ENCODE measurements around the gene ISCU. TPM values are rescaled to one million over a fixed set of nuclear protein-coding genes. Genes with fewer than 3 reads are reported as not detected.

The ISCU gene
- total and polyA plus RNA-seq, 9 of the 15 experiments (the other 6 are each of a cell fraction or from before 2014, with no cell fraction given): 15.9 to 92.5 (median 77.3) TPM

GRCh38 chr12:108609537-108610335 lies 47.3 kb downstream of the ISCU start:
- Histone ChIP-seq H3K9ac (ENCODE audit: insufficient read depth in 1 of 2, low read depth in 2 of 2, low read length in 2 of 2) (peak overlapping the region in 1 of 2 experiments; percentile 43; a peak in 2 of 4 replicates), H3K27me3 (ENCODE audit: control insufficient read depth in 2 of 2, insufficient read depth in 2 of 2, low read length in 2 of 2) (no peaks in the 10 kb centered on the region), H3K4me2 (ENCODE audit: insufficient read depth, low read length) (no peak overlapping the region), H3K4me3 (no peak overlapping the region), H3K9me1 (ENCODE audit: control insufficient read depth, insufficient read depth, low read length) (no peaks in the 10 kb centered on the region), H3K27ac (ENCODE audit: extremely low read depth, low read depth, low read length) (no peak overlapping the region), H2AFZ (ENCODE audit: low read depth, low read length) (no peak overlapping the region), H3K4me1 (replicated peaks in 1 of 2; ENCODE audit: control insufficient read depth in 2 of 2, insufficient read depth in 2 of 2, low read length in 2 of 2) (peaks cover 9 to 16% of the 10 kb centered on the region in 2 experiments), H3K9me3 (replicated peaks; ENCODE audit: control insufficient read depth, insufficient read depth, low read depth, low read length) (no peaks in the 10 kb centered on the region), H3K79me2 (ENCODE audit: control insufficient read depth, insufficient read depth, low read length) (no peaks in the 10 kb centered on the region), H4K20me1 (replicated peaks; ENCODE audit: control insufficient read depth, insufficient read depth, low read length) (no peaks in the 10 kb centered on the region), H3K36me3 (ENCODE audit: control insufficient read depth, insufficient read depth, low read length) (no peaks in the 10 kb centered on the region)
- in situ Hi-C loops (cut with MboI) (no loop called here), intact Hi-C loops (cut with micrococcal nuclease) (no loop called here)
- FAIRE-seq: no peak
- WGBS (ENCODE audit: insufficient coverage, low coverage, missing lambda C conversion rate): 39% methylated on average over 21 of the region's 21 CpGs
- peak; percentile 16 for ATAC-seq
- BruUV-seq (replicated peaks): no TSS peak
- no peak for TF ChIP-seq ZNF133 (CRISPR knock-in tag; IDR thresholded peaks at IDR 0.05)
- TF ChIP-seq L3MBTL2 (IDR thresholded peaks at IDR 0.05): no peak
- TF ChIP-seq TFAP4 (CRISPR knock-in tag; IDR thresholded peaks at IDR 0.05; ENCODE audit: borderline replicate concordance): peak; percentile 85
- no peak for TF ChIP-seq BDP1 (IDR thresholded peaks at IDR 0.05; ENCODE audit: insufficient read depth, insufficient read length)
- no peak for TF ChIP-seq E2F5 (CRISPR knock-in tag; IDR thresholded peaks at IDR 0.05)
- no peak for TF ChIP-seq ZNF263 (CRISPR knock-in tag; IDR thresholded peaks at IDR 0.05; ENCODE audit: borderline replicate concordance)
- peak; percentile 82 for TF ChIP-seq ESRRA (IDR thresholded peaks at IDR 0.05; ENCODE audit: borderline replicate concordance, low read depth)
- TF ChIP-seq DACH1 (IDR thresholded peaks at IDR 0.05; ENCODE audit: partially characterized antibody): peak; percentile 9
- peak; percentile 33; the same call in 1 of the 2 replicates for TF ChIP-seq CBFA2T3 (IDR thresholded peaks at IDR 0.05)
- TF ChIP-seq TBL1XR1 (IDR thresholded peaks at IDR 0.05; ENCODE audit: low read length in 2 of 2): no peak
- TF ChIP-seq MBD2 (IDR thresholded peaks at IDR 0.05; ENCODE audit: borderline replicate concordance, low read depth): no peak
- TF ChIP-seq CREBBP (IDR thresholded peaks at IDR 0.05; ENCODE audit: low read depth, low read length): no peak
- ChIA-PET POLR2A (interaction anchor here (0.5 to 1.1 kb wide), 3 partner anchors 19 to 207 kb away, joined by 3 to 4 read pairs (median 3); no protein-coding TSS in a partner anchor), CTCF (ENCODE audit: low intra/inter-chr PET ratio) (no interaction called here)
- peak in 3 of 4 experiments; percentile 41 to 54 (median 45) for DNase-seq (ENCODE audit: extremely low read depth in 1 of 4, low spot score in 3 of 4)
